Subcutaneous abdominal adipose tissue (tissue), 5 donors: Measurements from ENCODE around the gene SLC29A1.
A peak's percentile ranks its signal among the peaks of the same experiment; 100 is the strongest.
"Not testable (repeated sequence)": the region's sequence is repeated elsewhere in the genome, so short reads cannot be mapped to it uniquely, and the experiment has no call there.

Source experiments
- H3K27ac ChIP-seq: one replicate; pipeline ENCODE4 v1.7.0; 2013; ENCODE audit warnings: low read depth, mild to moderate bottlenecking, inconsistent platforms, low read length, moderate library complexity
- H3K27me3 ChIP-seq, 5 donors: one replicate each; pipeline ENCODE4 v1.7.0; 2013; ENCODE audit warnings: low read length in 5 of 5, inconsistent platforms in 1 of 5; ENCODE audit not compliant: control insufficient read depth in 5 of 5, insufficient read depth in 4 of 5
- H3K36me3 ChIP-seq, 5 donors: one replicate each; pipeline ENCODE4 v1.7.0; 2013; ENCODE audit warnings: low read length in 5 of 5; ENCODE audit not compliant: control insufficient read depth in 5 of 5, insufficient read depth in 5 of 5
- H3K4me1 ChIP-seq, 5 donors: one replicate each; pipeline ENCODE4 v1.7.0; 2013; ENCODE audit warnings: low read length in 5 of 5, mild to moderate bottlenecking in 3 of 5, moderate library complexity in 1 of 5; ENCODE audit not compliant: control insufficient read depth in 5 of 5, insufficient read depth in 5 of 5
- H3K4me3 ChIP-seq, 5 donors: one replicate each; pipeline ENCODE4 v1.7.0; 2013; ENCODE audit warnings: low read length in 5 of 5, low read depth in 1 of 5
- H3K9ac ChIP-seq, 5 donors: one replicate each; pipeline ENCODE4 v1.7.0; 2013; ENCODE audit warnings: low read length in 5 of 5, mild to moderate bottlenecking in 4 of 5, moderate library complexity in 3 of 5
- H3K9me3 ChIP-seq, 5 donors: one replicate each; pipeline ENCODE4 v1.7.0; 2013; ENCODE audit warnings: low read length in 5 of 5; ENCODE audit not compliant: control insufficient read depth in 5 of 5
- donor health status: healthy.
- donor health status: healthy.
- donor health status: healthy.
- donor health status: healthy.
- donor health status: healthy.

SLC29A1 gene

DNA sequence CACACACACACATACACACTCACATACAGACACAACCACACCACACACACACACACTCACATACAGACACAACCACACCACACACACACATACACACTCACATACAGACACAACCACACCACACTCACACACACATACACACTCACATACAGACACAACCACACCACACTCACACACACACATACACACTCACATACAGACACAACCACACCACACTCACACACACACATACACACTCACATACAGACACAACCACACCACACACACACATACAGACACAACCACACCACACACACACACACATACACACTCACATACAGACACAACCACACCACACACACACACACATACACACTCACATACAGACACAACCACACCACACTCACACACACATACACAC is 41.6 kb upstream of the SLC29A1 start:
- not testable (repeated sequence) for H3K9ac ChIP-seq, H3K9me3 ChIP-seq, H3K4me3 ChIP-seq, H3K27ac ChIP-seq, H3K36me3 ChIP-seq, H3K27me3 ChIP-seq
- peaks cover 3 to 47% (median 23%) of the 10 kb centered on the region in 5 donors for H3K4me1 ChIP-seq

DNA sequence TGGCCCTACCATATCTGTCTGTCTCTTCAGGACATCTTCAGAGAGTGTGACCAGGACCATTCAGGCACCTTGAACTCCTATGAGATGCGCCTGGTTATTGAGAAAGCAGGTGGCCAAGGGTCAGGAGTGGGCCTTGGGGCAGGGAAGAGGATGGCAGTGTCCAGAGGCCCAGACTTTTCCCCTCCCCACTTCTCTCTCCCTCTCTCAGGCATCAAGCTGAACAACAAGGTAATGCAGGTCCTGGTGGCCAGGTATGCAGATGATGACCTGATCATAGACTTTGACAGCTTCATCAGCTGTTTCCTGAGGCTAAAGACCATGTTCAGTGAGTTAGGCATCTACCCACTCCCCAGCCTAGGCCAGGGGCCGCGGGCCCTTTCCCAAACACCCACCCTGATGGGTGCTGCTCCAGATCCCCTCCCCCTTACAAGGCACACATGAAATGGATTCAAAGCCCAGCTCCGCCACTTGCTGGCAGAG is 40.4 kb upstream of the SLC29A1 start:
- Histone ChIP-seq H3K4me3 (no peak overlapping the region), H3K27me3 (no peaks in the 10 kb centered on the region), H3K9me3 (no peaks in the 10 kb centered on the region), H3K4me1 (peaks cover 2 to 38% (median 12%) of the 10 kb centered on the region in 5 donors), H3K9ac (no peak overlapping the region), H3K36me3 (no peaks in the 10 kb centered on the region), H3K27ac (no peak overlapping the region)

DNA sequence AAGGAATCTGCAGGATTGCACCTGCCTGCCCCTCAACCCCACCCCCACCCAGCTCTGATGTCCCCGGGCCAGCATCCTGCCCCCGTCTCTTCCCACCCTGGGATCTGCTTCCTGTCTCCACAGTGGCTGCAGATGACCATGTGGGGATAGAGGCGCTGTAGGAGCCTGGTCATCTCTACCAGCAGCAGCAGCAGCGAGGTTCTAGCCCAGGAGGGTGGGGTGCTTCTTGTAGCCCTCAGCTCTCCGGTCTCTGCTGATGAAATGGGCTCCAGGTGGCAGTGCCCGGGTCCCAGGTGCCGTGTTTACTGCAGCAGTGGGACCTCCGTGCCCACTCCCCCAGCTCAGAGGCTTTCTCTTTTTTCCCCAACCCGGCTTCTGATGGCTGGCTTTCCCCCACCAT is 39.6 kb upstream of the SLC29A1 start:
- no peak overlapping the region for H3K27ac ChIP-seq
- no peak overlapping the region for H3K9ac ChIP-seq
- no peaks in the 10 kb centered on the region for H3K36me3 ChIP-seq
- no peak overlapping the region for H3K4me3 ChIP-seq
- H3K4me1 ChIP-seq, result peaks cover 0 to 29% (median 7%) of the 10 kb centered on the region in 5 donors
- H3K27me3 ChIP-seq, result no peaks in the 10 kb centered on the region
- H3K9me3 ChIP-seq, result no peaks in the 10 kb centered on the region

DNA sequence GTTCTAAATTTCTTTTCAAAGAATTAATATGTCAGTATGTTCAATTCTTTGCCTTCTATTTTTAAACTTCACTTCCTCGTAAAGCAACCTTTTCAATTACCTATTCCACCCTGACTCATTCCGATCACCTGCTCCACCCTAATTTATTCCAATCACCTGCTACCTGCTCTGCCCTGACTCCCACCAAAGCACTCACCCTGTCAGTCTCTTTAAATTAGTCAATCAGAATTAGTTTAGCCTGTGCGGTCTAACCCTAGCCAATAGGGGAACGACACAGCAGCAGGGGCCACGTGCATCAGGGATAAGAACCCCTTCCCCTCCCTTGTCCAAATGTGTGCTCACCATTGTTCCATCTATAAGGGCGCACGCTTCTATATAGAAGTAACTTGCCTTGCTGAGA is 38.0 kb upstream of the SLC29A1 start:
- not testable (repeated sequence) for H3K27ac ChIP-seq, H3K4me3 ChIP-seq, H3K9me3 ChIP-seq, H3K27me3 ChIP-seq, H3K9ac ChIP-seq, H3K36me3 ChIP-seq
- peaks cover 0 to 20% (median 5%) of the 10 kb centered on the region in 5 donors for H3K4me1 ChIP-seq

DNA sequence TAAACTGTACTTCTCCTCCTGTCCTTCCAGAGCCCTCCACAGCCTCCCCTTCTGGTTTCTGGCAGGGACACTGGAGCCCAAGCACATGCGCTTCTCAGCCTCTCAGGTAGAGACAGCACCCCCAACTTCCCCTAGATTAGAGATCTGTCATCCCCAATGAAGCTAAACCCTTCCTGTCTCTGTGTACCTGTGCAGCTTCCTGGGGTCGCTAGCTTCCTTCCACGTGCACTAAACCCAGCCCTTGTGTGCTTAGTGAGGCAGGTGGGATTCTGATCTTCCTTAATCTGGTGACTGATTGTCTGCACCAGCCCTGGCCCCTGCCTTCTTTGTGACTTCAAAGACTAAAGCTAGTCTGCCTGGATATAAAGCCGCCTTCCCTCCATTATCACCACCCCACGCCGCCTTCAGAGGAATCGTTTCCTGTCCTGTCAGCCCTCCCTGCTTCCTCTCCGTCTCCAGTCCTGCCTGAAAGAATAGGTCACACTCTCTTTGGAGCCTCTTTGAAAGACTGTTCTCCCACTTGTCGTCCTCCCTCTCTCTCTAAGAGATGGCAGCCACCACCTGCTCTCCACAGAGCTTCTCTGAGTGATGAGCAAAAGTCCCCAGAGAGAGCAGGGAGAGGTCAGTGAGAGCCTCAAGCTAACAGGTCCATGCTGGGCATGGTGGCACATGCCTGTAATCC is 37.3 kb upstream of the SLC29A1 start:
- Histone ChIP-seq H3K36me3 (no peaks in the 10 kb centered on the region), H3K27ac (peak overlapping the region; percentile 54), H3K27me3 (no peaks in the 10 kb centered on the region), H3K9ac (peak overlapping the region in 1 of 5 donors; percentile 43), H3K9me3 (no peaks in the 10 kb centered on the region), H3K4me1 (peaks cover 0 to 15% (median 2%) of the 10 kb centered on the region in 5 donors), H3K4me3 (no peak overlapping the region)

DNA sequence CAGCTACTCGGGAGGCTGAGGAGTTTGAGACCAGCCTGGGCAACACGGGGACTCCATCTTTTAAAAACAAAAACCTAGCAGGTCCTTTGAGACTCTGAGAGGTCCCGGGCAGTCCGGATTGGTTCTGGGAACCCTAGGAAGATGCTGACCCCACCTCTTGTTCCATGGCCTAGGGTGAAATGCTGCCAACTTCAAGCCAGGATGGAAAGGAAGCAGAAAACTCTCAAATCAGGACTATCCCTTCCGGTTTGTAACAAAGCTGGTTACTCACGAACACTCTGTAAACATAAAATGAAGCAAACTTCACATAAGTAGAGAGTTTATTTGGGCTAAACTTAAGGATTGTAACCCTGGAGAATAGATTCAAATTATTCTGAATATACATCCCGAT is 36.8 kb upstream of the SLC29A1 start:
- Histone ChIP-seq H3K4me3 (no peak overlapping the region), H3K36me3 (no peaks in the 10 kb centered on the region), H3K4me1 (peaks cover 0 to 15% (median 0%) of the 10 kb centered on the region in 5 donors), H3K9ac (no peak overlapping the region), H3K9me3 (no peaks in the 10 kb centered on the region), H3K27me3 (no peaks in the 10 kb centered on the region), H3K27ac (peak overlapping the region; percentile 54)

DNA sequence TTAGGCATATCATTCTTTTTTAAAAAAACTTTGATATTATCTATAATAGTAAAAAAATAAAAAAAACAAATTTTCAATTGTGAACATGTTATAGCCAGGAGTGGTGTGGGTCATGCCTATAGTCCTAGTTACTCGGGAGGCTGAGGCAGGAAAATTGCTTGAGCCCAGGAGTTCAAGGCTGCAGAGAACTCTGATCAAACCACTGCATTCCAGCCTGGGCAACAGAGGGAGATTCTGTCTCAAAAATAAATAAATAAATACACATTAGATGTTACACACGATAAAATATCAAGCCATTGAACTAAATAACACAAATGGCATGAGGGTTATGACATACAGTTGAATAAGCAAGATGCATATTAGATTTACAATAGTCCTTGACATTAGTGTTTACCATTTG is 34.6 kb upstream of the SLC29A1 start:
- Histone ChIP-seq H3K4me1 (peaks cover 0 to 24% (median 6%) of the 10 kb centered on the region in 5 donors), H3K4me3 (no peak overlapping the region), H3K9me3 (no peaks in the 10 kb centered on the region), H3K9ac (no peak overlapping the region), H3K27me3 (no peaks in the 10 kb centered on the region), H3K36me3 (no peaks in the 10 kb centered on the region), H3K27ac (no peak overlapping the region)

DNA sequence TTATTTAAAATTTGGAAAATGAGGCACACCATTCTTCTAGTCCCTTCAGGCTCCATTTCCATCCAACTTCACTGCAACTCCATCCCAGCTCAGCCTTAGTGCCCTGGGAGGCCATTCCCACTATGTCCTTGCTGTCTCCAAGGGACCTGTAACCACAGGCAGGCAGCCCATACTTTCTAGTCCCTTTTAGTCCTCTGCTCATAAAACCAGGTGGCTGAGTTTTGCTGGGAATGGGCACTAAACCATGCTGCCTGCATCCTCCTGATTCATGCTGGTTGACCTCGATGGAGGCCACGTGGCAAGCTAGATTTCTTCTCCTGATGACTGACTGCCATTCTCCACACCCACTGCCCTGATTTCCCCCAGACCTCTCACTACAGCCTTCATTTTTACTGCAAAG is 34.1 kb upstream of the SLC29A1 start:
- H3K9ac ChIP-seq, result no peak overlapping the region
- peaks cover 0 to 24% (median 6%) of the 10 kb centered on the region in 5 donors for H3K4me1 ChIP-seq
- no peak overlapping the region for H3K4me3 ChIP-seq
- no peaks in the 10 kb centered on the region for H3K27me3 ChIP-seq
- no peak overlapping the region for H3K27ac ChIP-seq
- H3K36me3 ChIP-seq, result no peaks in the 10 kb centered on the region
- no peaks in the 10 kb centered on the region for H3K9me3 ChIP-seq

DNA sequence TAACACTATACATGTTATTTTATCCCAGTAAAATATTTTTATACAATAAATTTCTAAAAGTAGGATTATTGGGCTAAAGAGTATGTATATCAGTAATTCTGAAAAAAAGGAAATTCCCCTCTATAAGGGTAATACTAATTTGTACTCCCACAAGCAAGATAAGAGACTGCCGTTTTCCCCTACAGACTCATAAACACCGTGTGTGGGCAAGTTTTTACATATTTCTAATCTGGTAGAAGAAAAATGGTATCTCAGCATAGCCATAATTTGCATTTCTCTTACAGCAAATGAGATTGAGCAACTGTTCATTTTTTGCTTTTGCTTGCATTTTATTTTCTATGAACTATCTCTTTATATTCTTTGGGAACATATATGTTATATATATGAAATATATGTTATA is 32.7 kb upstream of the SLC29A1 start:
- no peak overlapping the region for H3K27ac ChIP-seq
- no peak overlapping the region for H3K9ac ChIP-seq

DNA sequence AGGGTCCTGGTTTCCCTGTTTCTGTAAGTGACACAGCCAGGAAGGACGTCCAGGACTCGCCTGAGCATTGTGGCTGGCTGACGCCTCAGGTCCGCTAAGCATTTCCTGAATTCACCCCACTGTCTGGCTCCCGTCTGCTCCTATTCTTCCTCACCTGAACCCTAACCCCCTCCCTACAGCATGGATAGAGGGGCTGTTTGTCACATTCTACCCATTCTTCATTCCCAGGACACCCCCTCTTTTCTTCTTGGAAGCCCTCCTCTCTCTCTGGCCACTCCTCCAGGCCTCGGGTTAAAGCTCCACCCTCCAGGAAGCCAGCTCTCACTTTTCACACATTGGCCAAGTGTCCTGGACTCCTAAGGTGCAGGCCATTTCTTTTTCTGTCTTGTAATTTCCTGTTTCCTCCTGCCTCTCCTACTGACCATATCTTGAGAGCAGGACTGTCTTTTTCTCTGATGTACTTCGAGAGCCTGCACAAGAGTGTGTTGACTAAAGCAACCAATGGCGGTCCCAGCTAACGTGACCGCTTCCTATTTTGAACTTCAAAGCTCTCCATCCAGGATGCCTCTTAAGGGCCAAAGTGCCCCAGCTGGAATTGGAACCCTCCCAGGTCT is 30.9 kb upstream of the SLC29A1 start:
- Histone ChIP-seq H3K9ac (peak overlapping the region in 3 of 5 donors; percentile 35 to 52 (median 48)), H3K4me1 (peaks cover 0 to 12% (median 6%) of the 10 kb centered on the region in 5 donors), H3K27me3 (no peaks in the 10 kb centered on the region), H3K4me3 (peak overlapping the region; percentile 45 to 53 (median 51)), H3K27ac (peak overlapping the region; percentile 47), H3K36me3 (no peaks in the 10 kb centered on the region), H3K9me3 (no peaks in the 10 kb centered on the region)

More for the DNA sequence above, 32.7 kb upstream of the SLC29A1 start:
- Histone ChIP-seq H3K4me3 (no peak overlapping the region), H3K27me3 (no peaks in the 10 kb centered on the region), H3K9me3 (no peaks in the 10 kb centered on the region), H3K36me3 (no peaks in the 10 kb centered on the region), H3K4me1 (peaks cover 0 to 24% (median 6%) of the 10 kb centered on the region in 5 donors)
